Subcutaneous adipose tissue (tissue), 4 donors: ENCODE data around the gene ERO1A. TPM values are rescaled to one million over a fixed set of nuclear protein-coding genes. Genes with fewer than 3 reads are reported as not detected.

Experiments used
- total RNA-seq, 4 donors: library from RNA; depleted of rRNA; stranded (reverse); fragments of >200 nt; gene quantifications; one replicate each; pipeline ENCODE4 v1.1.0, GENCODE V29; 2016
- TF ChIP-seq, protein P1 (sequence below): fragments of 450-650 bp; IDR thresholded peaks from one replicate; pipeline ENCODE4 v1.5.1; 2016; ENCODE audit warnings: low read depth, mild to moderate bottlenecking, control low read depth, antibody characterized with exemption, moderate library complexity

ERO1A gene
- total RNA-seq, 4 donors from 2014 or later, result 28.6 to 52.9 (median 40.8) TPM

DNA sequence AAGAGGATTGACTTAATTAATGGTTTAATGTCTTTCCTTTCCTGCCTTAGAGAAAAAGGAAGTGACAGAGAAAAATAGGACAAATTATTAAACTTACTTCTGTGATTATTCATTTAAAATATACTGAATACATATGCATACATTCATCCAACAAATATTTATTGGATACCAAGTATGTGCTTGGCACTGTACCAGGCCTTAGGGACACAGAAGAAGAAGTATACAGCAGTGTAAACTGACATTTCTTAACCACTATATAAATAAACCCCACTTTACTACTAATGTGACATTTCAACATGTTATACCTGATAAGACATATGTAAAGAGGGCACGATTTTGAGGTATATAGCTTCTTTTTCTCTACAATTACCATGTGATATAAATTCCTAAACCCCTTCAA lies 53.6 kb downstream of the ERO1A start:
- TF ChIP-seq, protein P1, sequence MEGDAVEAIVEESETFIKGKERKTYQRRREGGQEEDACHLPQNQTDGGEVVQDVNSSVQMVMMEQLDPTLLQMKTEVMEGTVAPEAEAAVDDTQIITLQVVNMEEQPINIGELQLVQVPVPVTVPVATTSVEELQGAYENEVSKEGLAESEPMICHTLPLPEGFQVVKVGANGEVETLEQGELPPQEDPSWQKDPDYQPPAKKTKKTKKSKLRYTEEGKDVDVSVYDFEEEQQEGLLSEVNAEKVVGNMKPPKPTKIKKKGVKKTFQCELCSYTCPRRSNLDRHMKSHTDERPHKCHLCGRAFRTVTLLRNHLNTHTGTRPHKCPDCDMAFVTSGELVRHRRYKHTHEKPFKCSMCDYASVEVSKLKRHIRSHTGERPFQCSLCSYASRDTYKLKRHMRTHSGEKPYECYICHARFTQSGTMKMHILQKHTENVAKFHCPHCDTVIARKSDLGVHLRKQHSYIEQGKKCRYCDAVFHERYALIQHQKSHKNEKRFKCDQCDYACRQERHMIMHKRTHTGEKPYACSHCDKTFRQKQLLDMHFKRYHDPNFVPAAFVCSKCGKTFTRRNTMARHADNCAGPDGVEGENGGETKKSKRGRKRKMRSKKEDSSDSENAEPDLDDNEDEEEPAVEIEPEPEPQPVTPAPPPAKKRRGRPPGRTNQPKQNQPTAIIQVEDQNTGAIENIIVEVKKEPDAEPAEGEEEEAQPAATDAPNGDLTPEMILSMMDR, result no peak

DNA sequence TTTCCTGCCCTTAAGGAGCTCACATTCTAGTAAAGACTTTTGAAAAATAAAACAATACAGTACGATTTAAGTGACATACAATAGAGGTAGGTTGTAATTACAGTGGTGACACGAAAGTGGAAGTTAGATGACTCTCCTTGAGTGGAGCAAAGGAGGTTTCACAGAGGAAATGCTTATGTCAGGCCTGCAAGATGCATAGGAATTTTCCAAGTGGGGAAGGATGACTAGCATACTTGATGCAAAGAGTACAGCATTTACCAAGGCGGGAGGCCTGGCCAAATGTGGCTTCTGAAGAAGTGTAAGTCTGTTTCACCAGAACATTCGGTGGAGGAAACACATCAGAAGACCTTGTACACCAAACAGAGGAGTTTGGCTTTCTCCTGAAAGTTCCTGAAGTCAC lies 55.2 kb downstream of the ERO1A start:
- TF ChIP-seq, protein P1, result no peak

DNA sequence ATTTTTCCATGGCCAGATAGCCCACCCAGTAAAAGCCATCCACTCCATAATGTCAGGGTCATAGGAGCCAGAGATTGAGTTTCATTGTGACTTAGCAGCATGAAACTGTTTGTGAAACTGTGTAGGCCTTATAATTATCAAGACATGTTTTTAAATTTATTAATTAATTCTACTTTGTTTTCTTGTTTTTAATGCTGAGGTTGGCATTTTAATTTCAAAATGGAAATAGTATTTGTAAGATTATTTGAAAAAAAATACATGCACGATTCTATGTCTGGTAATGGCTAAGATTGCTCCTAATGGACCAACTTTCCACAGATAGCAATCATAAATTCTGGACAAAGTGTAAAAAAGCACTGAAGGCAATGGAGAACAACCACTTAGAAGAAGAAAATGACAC lies 75.7 kb downstream of the ERO1A start:
- TF ChIP-seq, protein P1, result no peak

DNA sequence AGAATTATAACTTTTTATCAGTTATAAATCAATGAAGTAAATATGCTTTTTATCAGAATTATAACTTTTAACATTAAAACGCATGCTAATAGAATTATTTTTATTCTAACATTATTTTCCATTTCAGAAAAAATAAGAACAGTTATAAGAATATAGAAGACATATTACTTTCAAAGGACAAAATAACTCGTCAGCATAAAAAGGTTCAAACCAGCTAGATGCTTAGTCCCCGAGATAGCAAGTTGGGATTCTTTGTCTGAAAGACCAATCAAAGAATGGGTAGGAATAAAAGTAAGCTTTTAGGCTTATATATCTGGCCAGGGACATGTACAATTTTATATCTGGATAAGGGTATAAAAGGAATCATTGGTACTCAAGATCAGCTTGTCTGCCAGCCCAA lies 76.8 kb downstream of the ERO1A start:
- TF ChIP-seq, protein P1, result no peak

DNA sequence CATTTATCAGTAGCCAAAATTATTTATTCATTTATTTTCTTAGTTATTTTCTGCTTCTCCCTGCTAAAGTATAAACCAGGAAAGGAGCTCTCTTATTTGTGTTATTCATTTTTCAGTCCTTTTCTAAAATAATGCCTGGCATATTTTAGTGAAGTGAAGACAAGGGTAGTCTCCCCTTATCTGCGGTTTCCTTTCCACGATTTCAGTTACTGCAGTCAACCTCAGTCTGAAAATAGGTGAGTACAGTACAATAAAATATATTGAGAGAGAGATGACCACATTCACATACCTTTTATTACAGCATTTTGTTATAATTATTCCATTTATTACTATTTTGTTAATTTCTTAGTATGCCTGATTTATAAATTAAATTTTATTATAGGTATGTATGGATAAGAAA lies 85.2 kb downstream of the ERO1A start:
- TF ChIP-seq, protein P1, result no peak

DNA sequence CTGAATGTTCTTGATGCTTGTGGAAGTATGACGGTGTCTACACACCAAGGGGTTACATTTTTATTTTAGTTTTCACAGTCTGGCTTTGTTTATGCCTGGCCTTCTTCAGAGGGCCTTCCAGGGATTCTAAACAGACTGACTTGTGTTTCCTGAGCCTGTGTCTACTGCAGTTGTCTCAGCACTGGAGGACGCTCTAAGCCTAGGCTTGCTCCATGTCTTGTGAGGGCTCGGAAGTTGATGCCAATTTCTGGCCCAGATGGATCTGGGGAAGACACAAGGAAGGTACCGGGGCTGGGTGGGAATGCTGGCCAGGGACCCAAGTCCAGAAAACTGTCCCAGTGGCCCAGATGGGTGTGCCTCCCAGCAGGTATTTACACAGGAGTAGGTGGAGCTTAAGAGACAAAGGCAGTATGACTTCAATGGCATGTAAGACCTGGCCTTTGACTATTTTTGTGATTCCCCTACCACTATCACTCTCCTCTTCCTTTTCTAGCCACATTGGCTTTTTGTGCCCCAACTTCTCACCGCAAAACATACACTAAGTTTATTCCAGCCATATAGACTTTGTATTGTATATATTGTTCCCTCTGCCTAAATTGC lies 85.8 kb downstream of the ERO1A start:
- TF ChIP-seq, protein P1, result no peak

DNA sequence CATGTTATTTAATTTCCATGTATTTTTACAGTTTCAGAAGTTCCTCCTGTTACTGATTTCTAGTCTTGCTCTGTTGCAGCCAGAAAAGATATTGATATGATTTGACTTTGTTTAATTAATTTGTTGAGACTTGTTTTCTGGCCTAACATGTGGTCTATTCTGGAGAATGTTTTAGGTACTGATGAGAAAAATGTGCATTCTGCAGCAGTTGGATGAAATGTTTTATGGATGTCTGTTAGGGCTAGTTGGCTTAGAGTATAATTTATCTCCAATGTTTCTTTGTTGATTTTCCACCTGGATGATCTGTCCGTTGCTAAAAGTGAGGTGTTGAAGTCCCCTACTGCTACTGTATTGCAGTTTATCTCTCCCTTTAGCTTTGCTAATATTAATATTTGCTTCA lies 88.3 kb downstream of the ERO1A start:
- TF ChIP-seq, protein P1, result no peak
